ENCODE measurements around the gene GPR35.

The GPR35 gene

DNA sequence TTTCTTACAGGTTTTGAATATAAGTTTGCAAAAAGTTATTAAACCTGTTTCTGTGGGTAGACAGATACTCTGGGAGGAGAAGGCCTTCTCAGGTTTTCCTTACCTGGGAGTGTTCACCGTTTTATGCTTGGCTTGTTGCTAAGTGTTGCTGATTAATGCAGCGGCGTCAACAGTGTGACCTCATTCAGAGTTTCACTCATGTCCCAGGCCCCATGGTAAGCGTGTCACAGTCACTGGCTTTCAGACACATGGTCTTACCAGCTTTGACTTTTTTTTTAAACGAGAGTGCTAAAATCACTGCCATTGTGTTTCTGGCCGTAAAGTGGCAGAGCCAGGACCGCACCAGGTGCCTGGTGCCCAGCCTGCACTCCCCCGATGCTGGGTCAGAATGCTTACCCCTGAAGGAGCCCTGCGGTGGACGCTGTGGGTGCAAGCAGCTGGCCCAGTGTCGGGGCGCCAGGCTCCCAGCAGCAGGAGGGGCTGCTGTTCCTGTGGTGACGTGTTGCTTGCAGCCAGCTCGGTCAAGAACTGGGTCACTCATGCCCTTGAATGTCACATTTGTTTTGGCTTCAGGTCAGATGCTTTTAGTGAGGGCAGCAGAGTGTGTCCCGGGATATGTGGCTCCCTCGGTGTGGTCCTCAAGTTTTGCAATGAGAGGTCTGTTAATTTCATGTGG, 35.3 kb upstream of the GPR35 start:
- no peak for FAIRE-seq

DNA sequence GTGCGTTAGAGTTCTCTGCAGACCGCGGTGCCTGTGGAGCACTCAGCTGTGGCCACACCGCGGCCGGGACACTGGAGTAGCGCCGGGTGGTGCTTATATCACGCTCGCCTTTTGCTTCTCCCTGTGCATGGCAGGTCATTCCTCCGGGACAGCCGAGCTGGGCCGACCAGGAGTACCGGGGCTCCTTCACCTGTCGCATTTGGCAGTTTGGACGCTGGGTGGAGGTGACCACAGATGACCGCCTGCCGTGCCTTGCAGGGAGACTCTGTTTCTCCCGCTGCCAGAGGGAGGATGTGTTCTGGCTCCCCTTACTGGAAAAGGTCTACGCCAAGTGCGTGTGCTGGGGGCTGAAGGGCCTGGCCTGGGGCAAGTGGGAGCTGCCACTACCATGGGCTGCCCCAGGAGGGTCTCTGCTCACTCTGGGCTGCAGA, 34.6 kb upstream of the GPR35 start:
- FAIRE-seq, result no peak

DNA sequence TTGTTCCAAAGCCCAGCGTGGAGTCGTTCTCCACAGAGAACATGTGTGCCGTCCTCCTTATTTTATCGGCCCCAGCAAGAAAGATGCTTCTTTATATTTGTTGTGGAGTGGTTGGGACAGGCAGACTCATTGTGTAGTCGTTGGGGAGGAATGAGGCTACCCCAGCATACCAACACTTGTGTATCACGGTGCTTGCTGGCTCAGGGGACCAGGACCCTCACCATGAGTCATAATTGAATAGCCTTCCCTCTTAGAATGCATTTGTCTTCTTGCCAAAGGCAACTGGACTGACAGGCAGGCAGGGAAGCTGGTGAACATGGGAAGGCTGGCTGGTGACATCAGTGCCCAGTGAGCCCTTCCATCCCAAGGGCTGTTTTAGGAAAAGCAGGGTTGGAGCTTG, 34.1 kb upstream of the GPR35 start:
- no peak for FAIRE-seq

DNA sequence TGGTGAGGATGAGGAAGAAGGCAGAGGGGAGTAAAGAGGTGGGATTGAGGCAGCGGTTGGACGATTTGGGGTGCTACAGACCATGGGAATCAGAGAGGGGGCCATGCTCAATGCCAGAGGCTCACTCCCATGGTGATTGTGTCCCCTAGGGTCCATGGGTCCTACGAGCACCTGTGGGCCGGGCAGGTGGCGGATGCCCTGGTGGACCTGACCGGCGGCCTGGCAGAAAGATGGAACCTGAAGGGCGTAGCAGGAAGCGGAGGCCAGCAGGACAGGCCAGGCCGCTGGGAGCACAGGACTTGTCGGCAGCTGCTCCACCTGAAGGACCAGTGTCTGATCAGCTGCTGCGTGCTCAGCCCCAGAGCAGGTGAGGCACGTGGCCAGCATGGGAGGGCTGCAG, 33.5 kb upstream of the GPR35 start:
- no peak for FAIRE-seq

DNA sequence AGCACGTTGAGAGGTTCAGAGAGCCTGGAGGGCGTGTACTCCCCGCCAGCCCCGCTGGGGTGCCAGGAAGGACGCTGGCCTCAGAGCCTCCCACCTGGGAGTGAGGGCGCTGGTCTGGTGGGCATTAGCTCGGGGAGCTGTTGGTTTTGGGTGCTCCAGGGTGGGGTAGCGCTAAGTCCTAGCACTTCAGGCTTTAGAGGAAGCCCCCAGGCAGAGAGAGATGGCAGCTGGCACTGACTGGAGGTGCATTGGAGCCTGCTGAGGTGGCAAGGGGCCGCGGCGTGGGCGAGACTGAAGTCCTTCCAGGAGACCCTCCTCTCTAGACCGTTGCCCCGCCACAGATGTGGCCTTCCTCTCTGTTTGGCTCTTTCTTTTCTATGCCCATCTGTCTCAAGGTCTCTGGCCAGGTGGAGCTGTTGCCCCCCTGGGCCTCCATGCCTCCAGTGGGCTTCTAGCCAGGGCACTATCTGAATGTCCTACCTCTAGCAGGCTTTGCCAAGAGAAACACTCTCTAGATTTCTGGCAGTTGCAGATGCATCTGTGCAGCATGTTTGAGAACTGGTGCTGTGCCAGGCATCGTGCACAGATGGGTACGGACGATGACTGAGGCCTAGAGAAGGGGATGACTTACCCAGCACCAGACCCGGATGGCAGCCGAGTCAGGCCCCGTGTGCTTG, 32.1 kb upstream of the GPR35 start:
- FAIRE-seq, result no peak

DNA sequence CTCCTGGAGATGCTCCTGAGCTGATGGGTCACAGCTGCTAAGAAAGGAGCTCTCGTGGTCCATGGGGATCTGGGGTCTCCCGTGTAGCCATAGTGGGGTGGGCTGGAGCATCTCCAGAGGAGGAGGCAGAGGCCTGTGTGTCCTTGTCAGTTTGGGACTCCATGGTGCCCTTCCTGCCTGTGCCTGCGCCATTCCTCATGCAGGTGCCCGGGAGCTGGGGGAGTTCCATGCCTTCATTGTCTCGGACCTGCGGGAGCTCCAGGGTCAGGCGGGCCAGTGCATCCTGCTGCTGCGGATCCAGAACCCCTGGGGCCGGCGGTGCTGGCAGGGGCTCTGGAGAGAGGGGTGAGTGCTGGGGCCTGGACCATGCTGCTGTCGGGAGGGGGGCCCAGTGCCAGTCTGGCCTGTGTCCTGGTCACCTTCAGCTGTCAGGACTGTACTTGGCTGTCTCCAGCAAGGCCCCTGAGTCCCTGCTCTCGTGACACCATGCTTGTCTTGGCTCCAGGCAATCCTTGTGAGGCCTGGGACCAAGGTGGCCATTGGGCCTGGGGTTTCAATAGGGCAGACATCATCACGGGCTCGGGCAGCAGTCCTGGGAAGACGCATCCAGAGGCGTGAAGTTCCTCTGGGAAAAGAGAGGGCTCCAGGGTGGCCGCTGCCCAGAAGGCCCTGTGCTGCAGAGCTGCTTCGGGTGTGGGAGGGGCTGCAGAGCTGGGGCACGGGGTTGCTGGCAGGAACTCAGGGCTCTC, 31.4 kb upstream of the GPR35 start:
- FAIRE-seq, result no peak

DNA sequence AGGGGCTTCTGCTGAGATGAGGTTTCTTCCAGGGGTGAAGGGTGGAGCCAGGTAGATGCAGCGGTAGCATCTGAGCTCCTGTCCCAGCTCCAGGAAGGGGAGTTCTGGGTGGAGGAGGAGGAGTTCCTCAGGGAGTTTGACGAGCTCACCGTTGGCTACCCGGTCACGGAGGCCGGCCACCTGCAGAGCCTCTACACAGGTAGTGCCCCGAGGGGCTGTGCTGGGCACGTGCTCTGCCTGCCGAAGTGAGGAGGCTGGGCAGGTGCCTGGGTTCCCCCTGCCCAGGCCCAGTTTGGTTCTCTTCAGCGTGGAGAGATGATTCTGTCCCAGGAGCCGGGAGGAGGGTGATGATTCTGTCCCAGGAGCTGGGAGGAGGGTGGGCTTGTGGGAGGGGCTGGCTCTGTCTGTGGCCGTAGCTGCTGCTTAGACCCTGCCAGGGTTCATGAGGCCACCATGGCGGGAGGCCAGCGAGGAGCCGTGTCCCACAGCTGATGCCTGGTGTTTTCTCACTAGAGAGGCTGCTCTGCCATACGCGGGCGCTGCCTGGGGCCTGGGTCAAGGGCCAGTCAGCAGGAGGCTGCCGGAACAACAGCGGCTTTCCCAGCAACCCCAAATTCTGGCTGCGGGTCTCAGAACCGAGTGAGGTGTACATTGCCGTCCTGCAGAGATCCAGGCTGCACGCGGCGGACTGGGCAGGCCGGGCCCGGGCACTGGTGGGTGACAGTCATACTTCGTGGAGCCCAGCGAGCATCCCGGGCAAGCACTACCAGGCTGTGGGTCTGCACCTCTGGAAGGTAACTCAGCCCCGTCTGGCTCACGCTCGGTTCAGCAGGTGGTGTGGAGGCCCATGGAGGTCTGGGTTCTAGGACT, 30.5 kb upstream of the GPR35 start:
- no peak for FAIRE-seq

DNA sequence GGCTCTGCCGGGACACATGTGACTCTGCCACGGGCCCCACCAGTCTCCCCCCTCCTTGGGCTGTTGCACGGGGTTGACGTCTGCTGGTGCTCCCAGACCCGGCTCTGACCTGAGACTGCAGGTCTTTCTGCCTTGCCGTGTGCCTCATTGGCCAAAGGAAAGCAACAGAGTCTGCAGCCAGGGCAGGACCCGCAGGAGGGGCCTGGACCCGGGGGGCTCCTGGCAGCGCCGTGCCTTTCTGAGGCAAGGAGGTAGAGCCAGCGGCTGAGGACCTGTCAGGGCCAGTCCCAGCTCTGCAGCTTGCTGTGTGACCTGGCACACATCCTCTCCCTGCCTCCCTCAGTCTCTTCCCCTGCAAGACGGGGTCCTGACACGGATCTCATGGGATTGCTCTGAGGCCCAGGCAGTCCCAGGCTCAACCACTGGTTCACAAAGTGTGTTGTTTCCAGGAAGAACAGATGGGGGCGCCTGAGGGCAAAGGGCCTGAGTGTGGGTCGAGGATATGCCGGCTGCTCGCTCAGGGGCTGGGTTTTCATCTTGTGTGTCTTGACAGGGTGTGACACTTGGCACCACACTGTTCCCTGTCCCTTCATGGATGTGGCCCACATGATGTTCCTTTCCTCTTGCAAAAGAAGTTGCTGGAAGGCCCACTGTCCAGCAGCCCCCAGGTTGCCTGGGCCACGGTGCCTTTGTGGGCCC, 29.8 kb upstream of the GPR35 start:
- FAIRE-seq, result no peak

DNA sequence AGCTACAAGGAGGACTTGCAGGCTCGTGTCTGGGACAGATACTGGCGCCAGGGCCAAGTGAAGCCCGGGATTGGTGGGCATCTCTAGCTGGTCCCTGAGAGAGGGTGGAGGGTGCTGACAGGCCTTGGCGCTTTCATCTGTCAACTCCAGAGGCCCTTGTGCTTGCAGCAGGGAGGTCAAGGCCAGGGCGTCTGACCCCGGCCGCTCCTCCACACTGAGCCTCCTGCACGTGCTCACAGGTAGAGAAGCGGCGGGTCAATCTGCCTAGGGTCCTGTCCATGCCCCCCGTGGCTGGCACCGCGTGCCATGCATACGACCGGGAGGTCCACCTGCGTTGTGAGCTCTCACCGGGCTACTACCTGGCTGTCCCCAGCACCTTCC, 29.2 kb upstream of the GPR35 start:
- FAIRE-seq, result no peak

DNA sequence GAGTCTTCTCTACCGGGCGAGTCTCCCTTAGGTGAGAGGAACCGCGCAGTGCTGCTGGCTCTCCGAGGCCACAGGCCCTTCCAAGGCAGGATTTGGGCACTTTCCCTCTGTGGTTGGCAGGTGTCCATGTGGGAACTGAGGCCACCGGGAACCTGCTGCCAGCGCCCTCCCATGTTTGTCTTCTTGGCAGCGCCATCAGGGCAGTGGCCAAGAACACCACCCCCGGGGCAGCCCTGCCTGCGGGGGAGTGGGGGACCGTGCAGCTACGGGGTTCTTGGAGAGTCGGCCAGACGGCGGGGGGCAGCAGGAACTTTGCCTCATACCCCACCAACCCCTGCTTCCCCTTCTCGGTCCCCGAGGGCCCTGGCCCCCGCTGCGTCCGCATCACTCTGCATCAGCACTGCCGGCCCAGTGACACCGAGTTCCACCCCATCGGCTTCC, 28.8 kb upstream of the GPR35 start:
- no peak for FAIRE-seq

DNA sequence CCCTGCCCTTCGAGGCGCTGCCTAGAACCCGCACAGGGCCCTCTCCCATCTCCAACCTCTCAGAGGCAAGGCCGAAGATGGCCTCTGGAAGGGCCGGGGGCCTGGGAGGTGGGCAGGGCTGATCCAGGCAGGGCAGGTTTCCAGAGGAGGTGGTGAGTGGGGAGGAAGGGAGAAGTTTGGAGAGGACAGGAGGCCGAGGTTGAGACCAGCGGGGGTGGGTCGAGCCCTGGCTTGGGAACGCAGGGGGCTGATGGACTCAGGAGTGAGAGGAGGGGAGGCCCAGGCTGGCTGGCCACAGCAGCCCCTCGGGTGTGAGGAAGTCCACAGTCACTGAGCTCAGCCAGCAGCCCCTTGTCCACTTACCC, 28.2 kb upstream of the GPR35 start:
- no peak for FAIRE-seq

DNA sequence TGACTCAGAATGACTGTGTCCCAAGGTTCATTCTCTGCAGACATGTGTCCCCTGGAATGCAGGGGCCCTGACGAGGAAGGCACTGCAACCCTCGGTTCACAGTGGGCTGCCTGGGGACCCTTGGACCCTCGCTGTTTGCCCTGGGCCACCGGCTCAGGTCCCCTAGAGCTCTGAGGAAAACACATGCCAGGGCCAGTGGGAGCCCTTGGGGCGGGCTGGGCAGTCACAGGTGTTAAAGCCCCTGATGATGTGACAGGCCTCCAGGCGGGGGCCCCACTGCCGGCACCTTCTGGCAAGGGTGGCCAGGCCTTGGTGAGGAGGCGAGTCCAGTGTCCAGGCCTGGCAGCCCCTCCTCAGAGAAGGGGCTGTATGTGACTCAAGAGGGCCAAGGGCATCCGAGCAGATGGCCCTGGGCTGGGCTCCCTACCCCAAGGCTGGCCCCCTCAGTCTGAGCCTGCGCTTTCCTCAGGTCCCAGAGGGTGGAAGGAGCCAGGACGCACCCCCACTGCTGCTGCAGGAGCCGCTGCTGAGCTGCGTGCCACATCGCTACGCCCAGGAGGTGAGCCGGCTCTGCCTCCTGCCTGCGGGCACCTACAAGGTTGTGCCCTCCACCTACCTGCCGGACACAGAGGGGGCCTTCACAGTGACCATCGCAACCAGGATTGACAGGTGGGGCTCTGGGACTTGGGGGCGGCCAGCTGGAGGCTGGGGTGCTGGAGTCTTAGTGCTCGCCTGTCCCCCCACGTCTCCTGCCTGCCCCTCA, 27.7 kb upstream of the GPR35 start:
- FAIRE-seq, result no peak

DNA sequence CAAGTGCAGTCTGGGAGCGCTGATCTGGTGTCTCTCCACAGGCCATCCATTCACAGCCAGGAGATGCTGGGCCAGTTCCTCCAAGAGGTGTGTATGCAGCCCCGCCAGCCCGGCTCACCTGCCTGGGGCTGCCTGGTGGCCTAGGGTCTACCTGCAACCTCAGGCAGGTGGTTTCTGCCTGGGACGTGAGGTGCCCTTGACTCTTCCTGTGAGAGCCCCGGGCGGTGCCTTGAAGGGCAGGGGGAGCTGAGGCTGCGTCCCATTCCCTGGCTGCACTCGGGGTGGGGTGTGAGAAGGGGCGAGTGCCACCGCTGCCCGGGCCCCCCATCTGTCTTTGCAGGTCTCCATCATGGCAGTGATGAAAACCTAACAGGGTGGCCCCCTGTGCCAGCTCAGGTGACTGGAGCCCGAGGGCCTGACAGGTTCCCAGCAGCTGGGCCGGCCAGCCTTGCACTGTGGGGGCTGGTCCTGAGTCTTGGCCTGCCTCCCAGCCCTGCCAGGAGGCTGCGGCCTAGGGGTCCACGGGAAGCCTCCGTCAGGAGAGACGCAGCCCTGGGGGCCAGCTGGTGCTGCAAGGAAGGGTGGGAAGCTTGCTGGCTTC, 26.9 kb upstream of the GPR35 start:
- FAIRE-seq, result no peak

DNA sequence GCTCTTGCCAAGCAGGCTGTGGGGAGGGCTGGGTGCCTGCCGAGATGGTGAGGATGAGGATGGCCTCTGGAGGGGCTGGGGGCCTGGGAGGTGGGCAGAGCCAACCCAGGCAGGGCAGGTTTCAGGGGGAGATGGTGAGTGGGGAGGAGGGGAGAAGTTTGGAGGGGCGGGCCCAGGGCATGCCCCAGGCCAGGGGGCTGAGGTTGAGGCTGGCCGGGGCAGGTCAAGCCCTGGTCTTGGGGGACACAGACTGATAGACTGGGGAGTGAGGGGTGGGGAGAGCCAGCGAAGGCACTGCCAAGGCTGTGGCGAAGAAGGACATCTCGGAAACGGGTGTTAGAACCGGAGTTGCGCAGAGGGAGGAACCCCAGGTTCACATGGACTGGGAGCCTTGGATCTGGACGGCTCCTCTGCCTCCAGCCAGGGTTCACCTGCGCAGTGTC, 26.1 kb upstream of the GPR35 start:
- no peak for FAIRE-seq

DNA sequence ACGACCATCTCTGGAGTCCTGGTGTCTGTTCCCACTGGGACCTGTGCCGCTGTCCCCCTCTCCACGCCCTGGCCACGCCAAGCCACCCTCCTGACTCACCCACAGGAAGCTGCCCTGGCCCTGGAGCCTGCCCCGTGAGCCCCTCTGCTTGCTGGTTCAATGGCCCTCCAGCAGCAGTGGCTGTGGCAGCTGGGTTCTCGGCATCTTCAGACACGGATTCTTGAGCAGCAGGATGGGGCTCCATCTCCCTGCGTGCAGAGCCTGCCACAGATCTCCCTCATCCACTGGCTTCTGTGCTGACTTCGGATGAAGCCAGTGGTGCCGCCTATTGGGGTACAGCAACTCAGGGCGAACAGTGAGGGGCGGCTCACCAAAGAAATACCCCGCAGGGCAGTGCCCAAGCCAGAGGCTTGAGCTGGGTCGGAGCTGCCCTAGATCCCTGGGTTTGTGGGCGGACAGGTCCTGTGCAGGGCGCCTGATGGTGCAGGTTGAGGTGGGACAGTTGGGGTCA, 24.8 kb upstream of the GPR35 start:
- FAIRE-seq, result no peak

DNA sequence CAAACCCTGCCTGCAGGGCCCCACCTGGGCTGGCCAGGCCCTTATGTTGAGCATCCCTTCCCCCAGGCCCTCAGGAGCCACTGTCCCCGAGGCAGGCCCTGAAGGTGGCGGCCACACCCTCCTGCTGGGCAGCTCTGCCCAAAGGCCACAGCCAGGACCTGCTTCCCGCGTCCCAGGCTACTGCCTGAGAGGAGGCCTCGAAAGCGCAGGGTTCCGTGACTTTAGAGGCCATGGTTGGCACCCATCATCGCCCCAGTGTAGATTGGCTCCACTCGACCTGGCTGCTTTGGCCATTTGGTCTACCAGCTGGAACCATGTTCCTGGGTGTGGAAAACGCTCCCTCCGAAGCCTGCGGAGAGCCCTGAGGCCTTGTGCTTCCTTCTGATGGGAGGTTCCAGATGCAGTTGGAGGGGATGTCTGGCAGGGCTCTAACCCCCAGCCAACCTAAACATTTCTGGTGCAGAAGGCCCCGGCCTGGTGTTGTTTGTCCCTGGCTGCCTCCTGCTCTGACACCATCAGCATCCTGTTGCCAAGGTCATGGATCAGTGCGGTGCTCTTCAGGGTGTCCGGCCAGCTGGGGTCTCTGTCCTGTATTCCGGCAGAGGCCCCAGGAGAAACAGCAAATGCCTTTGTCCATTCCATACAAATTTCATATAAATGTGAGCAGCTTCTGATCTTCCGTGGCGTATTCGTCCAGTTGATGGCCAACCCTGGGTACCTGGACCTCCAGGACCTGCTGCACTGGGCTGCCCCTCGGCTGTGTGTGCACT, 24.0 kb upstream of the GPR35 start:
- no peak for FAIRE-seq

DNA sequence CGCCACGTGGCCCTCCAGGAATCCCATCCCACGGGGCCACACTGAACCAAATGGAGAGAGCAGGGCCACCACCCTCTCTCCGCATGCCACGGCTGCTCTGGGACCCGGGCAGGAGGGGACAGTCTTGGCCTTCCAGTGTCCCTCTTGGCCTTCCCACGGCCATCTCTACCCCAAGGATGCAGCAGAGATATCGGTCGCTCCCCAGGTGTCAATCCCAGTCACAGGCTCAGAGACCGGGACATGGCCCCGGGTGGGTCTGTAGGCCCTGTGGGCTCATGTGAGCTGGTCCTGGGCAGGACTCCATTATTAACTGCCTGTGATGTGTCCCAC, 23.5 kb upstream of the GPR35 start:
- no peak for FAIRE-seq

DNA sequence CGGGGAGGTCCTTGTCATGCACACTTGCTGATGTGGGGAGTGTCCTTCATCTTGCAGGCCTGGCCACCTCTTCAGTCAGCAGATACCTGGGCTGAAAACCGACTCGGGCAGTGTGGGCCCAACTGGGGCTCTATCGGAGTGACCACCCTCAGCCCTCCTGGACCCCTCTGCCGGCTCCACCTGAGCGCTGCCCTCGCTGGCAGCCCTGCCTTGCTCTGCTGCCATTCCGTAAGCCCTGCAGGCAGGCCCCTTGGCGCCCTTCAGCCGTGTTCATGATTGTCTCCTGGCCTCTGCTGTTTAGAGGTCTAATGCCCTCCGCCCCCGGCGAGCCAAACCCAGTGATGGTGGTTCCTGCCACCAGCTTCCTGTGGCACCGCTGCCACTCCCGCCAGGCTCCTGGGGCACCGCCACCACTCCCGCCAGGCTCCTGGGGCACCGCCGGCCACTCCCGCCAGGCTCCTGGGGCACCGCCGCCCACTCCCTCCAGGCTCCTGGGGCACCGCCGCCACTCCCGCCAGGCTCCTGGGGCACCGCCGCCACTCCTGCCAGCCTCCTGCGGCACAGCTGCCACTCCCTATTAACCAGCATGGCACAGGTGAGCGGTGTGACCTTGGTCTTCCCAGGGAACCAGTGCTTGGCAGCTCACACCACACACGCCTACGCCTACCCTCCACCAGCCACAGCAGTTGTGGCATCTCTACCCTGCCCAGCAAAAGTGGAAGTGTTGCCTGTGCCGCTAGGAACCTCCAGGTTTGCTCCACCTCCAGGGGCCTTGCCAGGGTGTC, 22.8 kb upstream of the GPR35 start:
- no peak for FAIRE-seq

DNA sequence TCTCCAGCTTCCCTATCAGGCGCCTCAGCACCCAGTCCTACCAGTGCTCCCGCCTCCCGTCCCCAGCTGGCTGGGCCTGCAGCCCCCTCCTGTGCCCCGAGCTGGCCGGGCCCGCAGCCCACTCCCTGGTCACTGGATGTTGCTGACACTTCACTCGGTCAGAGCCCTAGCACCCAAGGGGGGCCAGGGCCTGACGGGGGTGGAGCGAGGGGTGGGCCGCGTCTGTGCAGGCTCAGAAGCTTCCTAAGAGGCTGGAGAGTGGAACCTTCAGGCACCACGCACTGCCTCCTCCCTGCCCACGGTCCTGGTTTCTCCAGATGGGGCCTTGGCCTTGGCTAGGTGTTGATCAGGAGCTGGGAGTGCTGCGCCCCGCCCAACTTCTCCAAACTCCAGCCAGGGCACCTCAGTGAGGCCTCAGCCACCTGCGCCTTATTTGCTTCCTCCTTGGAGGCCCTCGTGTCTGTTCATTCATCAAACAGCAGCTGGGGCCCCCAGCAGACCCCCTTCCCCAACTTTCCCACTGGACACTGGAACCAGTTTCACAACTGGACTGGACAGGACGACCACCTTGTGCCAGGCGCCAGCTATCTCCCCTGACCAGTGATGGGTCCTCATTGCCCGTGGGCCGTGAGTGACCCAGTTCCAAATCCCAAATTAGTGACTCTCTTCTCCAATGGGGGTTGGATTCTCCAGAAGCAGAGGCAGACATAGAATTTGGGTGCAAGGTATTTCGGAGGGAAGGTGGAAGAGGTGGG, 22.0 kb upstream of the GPR35 start:
- FAIRE-seq, result no peak
